ENCODE measurements around the gene DHRS7B.

The DHRS7B gene

GRCh38 chr17:21232033-21232749 lies 105.4 kb downstream of the DHRS7B start:
- H3K27ac ChIP-seq (ENCODE audit: low read depth, low read length), result no peak overlapping the region
- WGBS (ENCODE audit: extremely low coverage, insufficient coverage, insufficient read length), result no CpG with 5 or more reads among the region's 4 CpGs
- H3K79me2 ChIP-seq (ENCODE audit: control insufficient read depth, insufficient read depth, low read length, poor library complexity), result no peaks in the 10 kb centered on the region
- no peak overlapping the region for H2AFZ ChIP-seq (ENCODE audit: insufficient read depth, low read length, poor library complexity)
- H3K9ac ChIP-seq (ENCODE audit: low read length), result no peak overlapping the region
- H3K79me1 ChIP-seq (ENCODE audit: low read length), result peaks cover 5% of the 10 kb centered on the region
- no peak overlapping the region for H3K23ac ChIP-seq (ENCODE audit: low read length)
- no peak overlapping the region for H4K91ac ChIP-seq (ENCODE audit: low read depth, low read length)
- H3K9me3 ChIP-seq (ENCODE audit: insufficient read depth, low read depth, low read length), result peaks cover 3% of the 10 kb centered on the region
- DNase-seq, result no peak
- no peak overlapping the region for H3K4ac ChIP-seq (ENCODE audit: low read depth, low read length)
- H3K27me3 ChIP-seq (ENCODE audit: insufficient read depth, low read length), result no peaks in the 10 kb centered on the region
- no peak overlapping the region for H4K8ac ChIP-seq (ENCODE audit: low read depth, low read length)
- H2BK12ac ChIP-seq (ENCODE audit: low read length), result no peak overlapping the region
- no peak overlapping the region for H3K14ac ChIP-seq (ENCODE audit: low read length)
- no peak overlapping the region for H4K12ac ChIP-seq (ENCODE audit: low read depth, low read length)
- H3K4me2 ChIP-seq (ENCODE audit: low read length), result no peak overlapping the region
- no peak overlapping the region for H3K4me3 ChIP-seq (ENCODE audit: low read depth, low read length)
- H3K18ac ChIP-seq (ENCODE audit: low read length), result no peak overlapping the region
- no peak overlapping the region for H2BK120ac ChIP-seq (ENCODE audit: insufficient read depth, low read length, poor library complexity)
- no peaks in the 10 kb centered on the region for H3K36me3 ChIP-seq (ENCODE audit: control insufficient read depth in 1 of 2, insufficient read depth in 2 of 2, low read length in 2 of 2)
- H3K4me1 ChIP-seq (ENCODE audit: control insufficient read depth in 1 of 2, insufficient read depth in 2 of 2, low read length in 2 of 2), result peaks cover 5 to 8% of the 10 kb centered on the region in 2 experiments
- H2BK5ac ChIP-seq (ENCODE audit: low read depth, low read length, poor library complexity), result no peak overlapping the region
- H2AK5ac ChIP-seq (ENCODE audit: low read length), result no peak overlapping the region

GRCh38 chr17:21233581-21234347 lies 107.0 kb downstream of the DHRS7B start:
- Histone ChIP-seq H3K23ac (ENCODE audit: low read length) (no peak overlapping the region), H3K14ac (ENCODE audit: low read length) (no peak overlapping the region), H2AFZ (ENCODE audit: insufficient read depth, low read length, poor library complexity) (no peak overlapping the region), H2BK12ac (ENCODE audit: low read length) (no peak overlapping the region), H3K9me3 (ENCODE audit: insufficient read depth, low read depth, low read length) (peaks cover 3% of the 10 kb centered on the region), H3K27ac (ENCODE audit: low read depth, low read length) (no peak overlapping the region), H2AK5ac (ENCODE audit: low read length) (no peak overlapping the region), H3K79me2 (ENCODE audit: control insufficient read depth, insufficient read depth, low read length, poor library complexity) (no peaks in the 10 kb centered on the region), H3K9ac (ENCODE audit: low read length) (no peak overlapping the region), H3K27me3 (ENCODE audit: insufficient read depth, low read length) (no peaks in the 10 kb centered on the region), H4K12ac (ENCODE audit: low read depth, low read length) (no peak overlapping the region), H4K91ac (ENCODE audit: low read depth, low read length) (no peak overlapping the region), H3K4ac (ENCODE audit: low read depth, low read length) (no peak overlapping the region), H2BK120ac (ENCODE audit: insufficient read depth, low read length, poor library complexity) (no peak overlapping the region), H3K4me2 (ENCODE audit: low read length) (no peak overlapping the region), H3K36me3 (ENCODE audit: control insufficient read depth in 1 of 2, insufficient read depth in 2 of 2, low read length in 2 of 2) (no peaks in the 10 kb centered on the region), H2BK5ac (ENCODE audit: low read depth, low read length, poor library complexity) (no peak overlapping the region), H3K4me3 (ENCODE audit: low read depth, low read length) (no peak overlapping the region), H3K79me1 (ENCODE audit: low read length) (no peaks in the 10 kb centered on the region), H3K18ac (ENCODE audit: low read length) (no peak overlapping the region), H4K8ac (ENCODE audit: low read depth, low read length) (no peak overlapping the region), H3K4me1 (ENCODE audit: control insufficient read depth in 1 of 2, insufficient read depth in 2 of 2, low read length in 2 of 2) (peaks cover 0 to 2% of the 10 kb centered on the region in 2 experiments)
- no CpG with 5 or more reads among the region's 7 CpGs for WGBS (ENCODE audit: extremely low coverage, insufficient coverage, insufficient read length)
- no peak for DNase-seq

DNA sequence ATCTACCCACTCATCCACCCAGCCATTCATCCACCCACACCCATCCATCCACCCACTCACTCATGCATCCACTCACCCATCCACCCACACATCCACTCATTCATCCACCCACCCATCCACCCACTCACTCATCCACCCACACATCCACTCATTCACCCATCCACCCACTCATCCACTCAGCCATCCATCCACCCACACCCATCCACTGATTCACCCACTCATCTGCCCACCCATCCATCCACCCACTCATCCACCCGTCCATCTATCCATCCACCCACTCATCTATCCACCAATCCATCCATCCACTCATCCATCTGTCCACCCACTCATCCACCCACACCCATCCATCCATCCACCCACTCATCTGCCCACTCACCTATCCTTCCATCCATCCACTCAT lies 109.2 kb downstream of the DHRS7B start:
- Histone ChIP-seq H2BK12ac (ENCODE audit: low read length) (no peak overlapping the region), H4K12ac (ENCODE audit: low read depth, low read length) (no peak overlapping the region), H3K27ac (ENCODE audit: low read depth, low read length) (no peak overlapping the region), H3K9me3 (ENCODE audit: insufficient read depth, low read depth, low read length) (peaks cover 3% of the 10 kb centered on the region), H3K18ac (ENCODE audit: low read length) (no peak overlapping the region), H2AFZ (ENCODE audit: insufficient read depth, low read length, poor library complexity) (no peak overlapping the region), H3K23ac (ENCODE audit: low read length) (no peak overlapping the region), H3K4me2 (ENCODE audit: low read length) (no peak overlapping the region), H2BK5ac (ENCODE audit: low read depth, low read length, poor library complexity) (no peak overlapping the region), H3K27me3 (ENCODE audit: insufficient read depth, low read length) (no peaks in the 10 kb centered on the region), H4K8ac (ENCODE audit: low read depth, low read length) (no peak overlapping the region), H3K4me1 (ENCODE audit: control insufficient read depth in 1 of 2, insufficient read depth in 2 of 2, low read length in 2 of 2) (peaks cover 12% of the 10 kb centered on the region in 2 experiments), H4K91ac (ENCODE audit: low read depth, low read length) (no peak overlapping the region), H2AK5ac (ENCODE audit: low read length) (no peak overlapping the region), H3K79me2 (ENCODE audit: control insufficient read depth, insufficient read depth, low read length, poor library complexity) (no peaks in the 10 kb centered on the region), H3K36me3 (ENCODE audit: control insufficient read depth in 1 of 2, insufficient read depth in 2 of 2, low read length in 2 of 2) (no peaks in the 10 kb centered on the region), H3K79me1 (ENCODE audit: low read length) (peaks cover 2% of the 10 kb centered on the region), H3K4me3 (ENCODE audit: low read depth, low read length) (peak overlapping the region; percentile 11), H3K14ac (ENCODE audit: low read length) (no peak overlapping the region), H2BK120ac (ENCODE audit: insufficient read depth, low read length, poor library complexity) (no peak overlapping the region), H3K4ac (ENCODE audit: low read depth, low read length) (no peak overlapping the region), H3K9ac (ENCODE audit: low read length) (no peak overlapping the region)
- DNase-seq, result no peak
- no CpG with 5 or more reads among the region's 1 CpG for WGBS (ENCODE audit: extremely low coverage, insufficient coverage, insufficient read length)

DNA sequence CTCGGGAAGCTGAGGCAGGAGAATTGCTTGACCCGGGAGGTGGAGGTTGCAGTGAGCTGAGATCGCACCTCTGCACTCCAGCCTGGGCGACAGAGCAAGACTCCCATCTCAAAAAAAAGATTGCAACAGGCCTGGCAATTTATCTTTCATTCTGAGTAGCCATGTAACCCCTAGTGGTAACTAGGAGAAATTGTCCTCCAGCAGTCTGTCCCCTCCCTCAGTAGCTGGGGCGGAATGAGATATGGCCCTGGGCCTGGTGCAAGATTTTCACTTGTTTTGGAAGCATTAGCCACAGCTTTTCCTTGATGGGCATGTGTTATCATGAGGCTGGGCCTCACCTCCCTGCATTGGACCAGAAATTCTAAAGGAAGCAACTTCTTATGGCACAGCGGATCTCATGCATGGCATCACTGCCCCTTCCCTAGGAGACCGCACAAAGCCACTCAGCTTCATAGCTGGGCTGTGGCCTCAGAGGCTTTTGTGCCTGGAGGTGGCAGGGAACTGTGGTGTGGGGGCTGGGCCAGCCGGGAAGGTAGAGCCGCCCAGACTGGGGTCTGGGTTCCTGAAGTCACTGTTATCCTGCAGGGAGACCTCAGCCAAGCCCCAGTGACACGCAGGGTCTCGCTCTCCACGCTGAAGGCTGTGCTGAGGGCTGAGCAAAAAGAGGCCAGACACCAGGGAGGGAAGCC lies 113.1 kb downstream of the DHRS7B start:
- Histone ChIP-seq H3K27ac (ENCODE audit: low read depth, low read length) (peak overlapping the region; percentile 4), H4K12ac (ENCODE audit: low read depth, low read length) (no peak overlapping the region), H2BK120ac (ENCODE audit: insufficient read depth, low read length, poor library complexity) (peak overlapping the region; percentile 11), H3K23ac (ENCODE audit: low read length) (no peak overlapping the region), H3K4me2 (ENCODE audit: low read length) (peak overlapping the region; percentile 23), H2AFZ (ENCODE audit: insufficient read depth, low read length, poor library complexity) (no peak overlapping the region), H3K4ac (ENCODE audit: low read depth, low read length) (no peak overlapping the region), H3K79me2 (ENCODE audit: control insufficient read depth, insufficient read depth, low read length, poor library complexity) (peaks cover 2% of the 10 kb centered on the region), H3K4me1 (ENCODE audit: control insufficient read depth in 1 of 2, insufficient read depth in 2 of 2, low read length in 2 of 2) (peaks cover 43 to 44% of the 10 kb centered on the region in 2 experiments), H2BK5ac (ENCODE audit: low read depth, low read length, poor library complexity) (no peak overlapping the region), H3K36me3 (ENCODE audit: control insufficient read depth in 1 of 2, insufficient read depth in 2 of 2, low read length in 2 of 2) (peaks cover 3 to 6% of the 10 kb centered on the region in 2 experiments), H3K14ac (ENCODE audit: low read length) (peak overlapping the region; percentile 1), H2BK12ac (ENCODE audit: low read length) (no peak overlapping the region), H3K9me3 (ENCODE audit: insufficient read depth, low read depth, low read length) (no peaks in the 10 kb centered on the region), H3K18ac (ENCODE audit: low read length) (no peak overlapping the region), H3K27me3 (ENCODE audit: insufficient read depth, low read length) (no peaks in the 10 kb centered on the region), H2AK5ac (ENCODE audit: low read length) (no peak overlapping the region), H3K79me1 (ENCODE audit: low read length) (peaks cover 14% of the 10 kb centered on the region), H3K9ac (ENCODE audit: low read length) (no peak overlapping the region), H4K8ac (ENCODE audit: low read depth, low read length) (peak overlapping the region; percentile 0), H3K4me3 (ENCODE audit: low read depth, low read length) (no peak overlapping the region), H4K91ac (ENCODE audit: low read depth, low read length) (peak overlapping the region; percentile 4)
- peak; percentile 13 to 54 for DNase-seq
- no CpG with 5 or more reads among the region's 12 CpGs for WGBS (ENCODE audit: extremely low coverage, insufficient coverage, insufficient read length)
